H1 (cell line): Measurements from ENCODE around the gene RPP25L. TPM values are rescaled to one million over a fixed set of nuclear protein-coding genes. Genes with fewer than 3 reads are reported as not detected.

Experiments
- CTCF ChIA-PET: fragments of 300-600 bp; sonication (Branson Sonifier 250); formaldehyde crosslinking; loops from one replicate; lab custom pipeline; 2021; ENCODE audit not compliant: partially characterized antibody; lab: Charles Lee
- POLR2A ChIA-PET: fragments of 300-600 bp; sonication (Branson Sonifier 250); formaldehyde crosslinking; loops from one replicate; lab custom pipeline; 2021; ENCODE audit warnings: inconsistent platforms; ENCODE audit not compliant: partially characterized antibody; lab: Charles Lee
- DNase-seq, 2 experiments: peaks; one replicate each; pipeline versions ENCODE4 v3.0.0 to v3.0.0-alpha.2; 2010 to 2022; ENCODE audit warnings: low spot score in 2 of 2, low read depth in 1 of 2, mixed read lengths in 1 of 2
- FAIRE-seq: peaks from 2 replicates; lab custom pipeline; 2011; peaks lifted over from hg19 to GRCh38; lab: Jason Lieb, UNC
- H2AFZ ChIP-seq: 2 replicates; pipeline ENCODE4 v1.8.1; 2012; ENCODE audit warnings: low read length, inconsistent platforms
- H2AK5ac ChIP-seq: 2 replicates; pipeline ENCODE4 v1.6.1; 2013; ENCODE audit warnings: low read depth, low read length
- H2BK120ac ChIP-seq: replicated peaks from 2 replicates; pipeline ENCODE3; 2013; ENCODE audit warnings: low read depth, low read length, inconsistent platforms
- H2BK12ac ChIP-seq: 2 replicates; pipeline ENCODE4 v1.6.1; 2013; ENCODE audit warnings: low read depth, low read length
- H2BK15ac ChIP-seq: 2 replicates; pipeline ENCODE4 v1.6.1; 2013; ENCODE audit warnings: low read length
- H2BK20ac ChIP-seq: 2 replicates; pipeline ENCODE4 v1.6.1; 2013; ENCODE audit warnings: low read length
- H2BK5ac ChIP-seq: 2 replicates; pipeline ENCODE4 v1.6.1; 2013; ENCODE audit warnings: low read depth, low read length
- H3K14ac ChIP-seq: 2 replicates; pipeline ENCODE4 v1.6.1; 2013; ENCODE audit warnings: inconsistent platforms; ENCODE audit not compliant: insufficient read length
- H3K18ac ChIP-seq: 2 replicates; pipeline ENCODE4 v1.6.1; 2013; ENCODE audit warnings: low read length; ENCODE audit errors: extremely low read depth
- H3K23ac ChIP-seq: 2 replicates; pipeline ENCODE4 v1.6.1; 2013; ENCODE audit warnings: inconsistent platforms; ENCODE audit not compliant: insufficient read length
- H3K23me2 ChIP-seq: 2 replicates; pipeline ENCODE4 v1.6.1; 2013; ENCODE audit warnings: low read depth, low read length
- H3K27ac ChIP-seq: 2 replicates; pipeline ENCODE4 v1.6.1; 2011; ENCODE audit warnings: low read depth, low read length, inconsistent platforms
- H3K27me3 ChIP-seq, 4 experiments: replicated peaks in 1 of 4; 1 replicate in 1 of 4; 2 replicates in 3 of 4; pipeline versions ENCODE4 v1.6.1 to v1.8.1; 2011 to 2013; ENCODE audit warnings: low read length in 3 of 4, mild to moderate bottlenecking in 3 of 4, inconsistent platforms in 2 of 4, mixed read lengths in 2 of 4, moderate library complexity in 1 of 4; ENCODE audit not compliant: control insufficient read depth in 3 of 4, insufficient read depth in 3 of 4; ENCODE audit errors: extremely low read depth in 1 of 4
- H3K36me3 ChIP-seq, 4 experiments: 2 replicates each; pipeline versions ENCODE4 v1.6.1 to v1.8.1; 2011 to 2013; ENCODE audit warnings: mild to moderate bottlenecking in 4 of 4, low read length in 3 of 4, moderate library complexity in 2 of 4, control low read depth in 1 of 4, inconsistent platforms in 1 of 4; ENCODE audit not compliant: insufficient read depth in 4 of 4, control insufficient read depth in 2 of 4
- H3K4ac ChIP-seq: replicated peaks from 2 replicates; pipeline ENCODE3; 2013; ENCODE audit warnings: low read length, low read depth, mixed read lengths, inconsistent platforms; ENCODE audit not compliant: insufficient read length
- H3K4me1 ChIP-seq, 4 experiments: replicated peaks in 1 of 4; 1 replicate in 1 of 4; 2 replicates in 3 of 4; pipeline versions ENCODE4 v1.6.1 to v1.8.1; 2011 to 2013; ENCODE audit warnings: low read length in 3 of 4, inconsistent platforms in 2 of 4, mixed read lengths in 1 of 4; ENCODE audit not compliant: insufficient read depth in 4 of 4, control insufficient read depth in 3 of 4
- H3K4me2 ChIP-seq, 2 experiments: 2 replicates each; pipeline versions ENCODE4 v1.6.1 to v1.8.1; 2011 to 2013; ENCODE audit warnings: low read depth in 2 of 2, low read length in 2 of 2, control low read depth in 1 of 2, inconsistent platforms in 1 of 2, mild to moderate bottlenecking in 1 of 2; ENCODE audit not compliant: insufficient read depth in 1 of 2
- H3K4me3 ChIP-seq, 4 experiments: fragments of 200-600, 300-600 bp in 1 of 4; sonication (generic), shearing (Covaris generic), sonication (Bioruptor Twin) in 1 of 4; 2 replicates each; pipeline versions ENCODE4 v1.5.1 to v1.8.1; 2011 to 2016; ENCODE audit warnings: low read length in 4 of 4, low read depth in 3 of 4, control low read depth in 2 of 4, inconsistent platforms in 2 of 4, mild to moderate bottlenecking in 2 of 4, mixed read lengths in 1 of 4, moderate library complexity in 1 of 4; ENCODE audit not compliant: insufficient read depth in 2 of 4; ENCODE audit errors: extremely low read depth in 1 of 4
- H3K56ac ChIP-seq: replicated peaks from 2 replicates; pipeline ENCODE3; 2013; ENCODE audit warnings: low read depth, mild to moderate bottlenecking, mixed read lengths, low read length, inconsistent platforms; ENCODE audit not compliant: insufficient read length
- H3K79me1 ChIP-seq: 2 replicates; pipeline ENCODE4 v1.6.1; 2013; ENCODE audit warnings: low read depth, low read length, control low read depth
- H3K79me2 ChIP-seq, 2 experiments: 2 replicates each; pipeline versions ENCODE4 v1.6.1 to v1.8.1; 2012 to 2013; ENCODE audit warnings: low read length in 2 of 2, mild to moderate bottlenecking in 2 of 2, inconsistent platforms in 1 of 2; ENCODE audit not compliant: insufficient read depth in 2 of 2, control insufficient read depth in 1 of 2
- H3K9ac ChIP-seq, 4 experiments: replicated peaks in 1 of 4; 1 replicate in 1 of 4; 2 replicates in 3 of 4; pipeline versions ENCODE4 v1.6.1 to v1.8.1; 2011 to 2013; ENCODE audit warnings: low read depth in 3 of 4, low read length in 3 of 4, control low read depth in 2 of 4, mild to moderate bottlenecking in 2 of 4, moderate library complexity in 2 of 4, inconsistent platforms in 1 of 4; ENCODE audit errors: extremely low read depth in 1 of 4
- H3K9me3 ChIP-seq, 2 experiments: 2 replicates each; pipeline versions ENCODE4 v1.6.1 to v1.8.1; 2012 to 2013; ENCODE audit warnings: mild to moderate bottlenecking in 2 of 2, moderate library complexity in 2 of 2, control low read depth in 1 of 2, inconsistent platforms in 1 of 2, low read depth in 1 of 2, low read length in 1 of 2, mixed read lengths in 1 of 2; ENCODE audit not compliant: insufficient read depth in 2 of 2
- H4K20me1 ChIP-seq, 2 experiments: replicated peaks in 1 of 2; 2 replicates each; pipeline versions ENCODE3 to v1.8.1; 2011 to 2013; ENCODE audit warnings: inconsistent platforms in 2 of 2, low read length in 2 of 2, mild to moderate bottlenecking in 1 of 2; ENCODE audit not compliant: insufficient read depth in 2 of 2, control insufficient read depth in 1 of 2
- H4K5ac ChIP-seq: 2 replicates; pipeline ENCODE4 v1.6.1; 2013; ENCODE audit warnings: low read length, low read depth, mixed read lengths, inconsistent platforms; ENCODE audit not compliant: insufficient read length
- H4K8ac ChIP-seq: 2 replicates; pipeline ENCODE4 v1.8.0; 2013; ENCODE audit warnings: mild to moderate bottlenecking, moderate library complexity, low read length, inconsistent platforms; ENCODE audit not compliant: insufficient read depth; ENCODE audit errors: extremely low read depth
- H4K91ac ChIP-seq: replicated peaks from 2 replicates; pipeline ENCODE3; 2013; ENCODE audit warnings: low read length, mixed read lengths, inconsistent platforms; ENCODE audit not compliant: insufficient read length
- CTCF ChIP-seq, 3 experiments: IDR thresholded peaks; 1 replicate in 2 of 3; 2 replicates in 1 of 3; pipeline versions ENCODE4 v1.5.1 to v1.6.1; 2011; ENCODE audit warnings: low read length in 3 of 3, mild to moderate bottlenecking in 3 of 3, inconsistent platforms in 2 of 3, low read depth in 1 of 3, moderate library complexity in 1 of 3; ENCODE audit not compliant: insufficient read depth in 1 of 3; ENCODE audit errors: control extremely low read depth in 1 of 3
- HDAC2 ChIP-seq, 2 experiments: fragments of 300-600 bp in 1 of 2; sonication (generic) in 1 of 2; IDR thresholded peaks; 2 replicates each; pipeline ENCODE4 v1.6.1; 2011 to 2012; ENCODE audit warnings: low read depth in 2 of 2, low read length in 2 of 2, mild to moderate bottlenecking in 2 of 2, moderate library complexity in 2 of 2, borderline replicate concordance in 1 of 2, inconsistent platforms in 1 of 2
- WGBS, 2 experiments: shearing (Covaris generic) in 1 of 2; methylation state at CpG; one replicate each; pipeline versions ENCODE4 v1.1.6 to v1.1.7; 2013 to 2015; ENCODE audit warnings: low lambda C conversion rate in 2 of 2, mixed read lengths in 2 of 2, inconsistent platforms in 1 of 2, low coverage in 1 of 2, missing lambda C conversion rate in 1 of 2; ENCODE audit not compliant: insufficient replicate concordance in 2 of 2, insufficient coverage in 1 of 2, insufficient read length in 1 of 2; ENCODE audit errors: extremely low coverage in 1 of 2, missing lambda C conversion rate in 1 of 2; 5-methylcytosine and 5-hydroxymethylcytosine counted together
- polyA plus RNA-seq, 7 experiments: library from polyadenylated mRNA; depleted of rRNA in 3 of 7; stranded (reverse) in 5 of 7; unstranded in 2 of 7; fragments of >200 nt in 5 of 7; fragments of 200-250 nt in 2 of 7; gene quantifications; 1 replicate in 5 of 7; 2 replicates in 1 of 7; 4 replicates in 1 of 7; pipeline versions ENCODE4 v1.2.1 to v1.2.3, GENCODE V29; 2011 to 2013; ENCODE audit warnings: missing spikeins in 2 of 7, mixed read lengths in 2 of 7
- total RNA-seq: library from RNA; stranded (reverse); fragmentation: NEBNext Ultra II Directional; extraction: Animal tissue kit (Norgen Biotek cat#: 25700); gene quantifications from 2 replicates; pipeline ENCODE4 v1.2.1, GENCODE V29; 2021

The RPP25L gene
- total and polyA plus RNA-seq, 2 of the 8 experiments (the other 6 are each of a cell fraction or from before 2014, with no cell fraction given): 21.6 to 75.0 TPM

GRCh38 chr9:34576597-34577399 lies 35.1 kb downstream of the RPP25L start:
- peaks cover 21 to 68% (median 57%) of the 10 kb centered on the region in 4 experiments for H3K27me3 ChIP-seq
- DNase-seq (no peak), FAIRE-seq (no peak)
- H2BK5ac ChIP-seq: no peak overlapping the region
- no peak overlapping the region for H3K14ac ChIP-seq
- no peak overlapping the region for H2BK120ac ChIP-seq
- H3K18ac ChIP-seq: peak overlapping the region; percentile 62; the same call in 1 of the 2 replicates
- H4K20me1 ChIP-seq: peaks cover 0 to 5% of the 10 kb centered on the region in 2 experiments
- H3K23me2 ChIP-seq: peaks cover 19% of the 10 kb centered on the region; the same call in 1 of the 2 replicates
- ChIA-PET POLR2A (interaction anchor here (1.2 to 5.6 kb wide), 6 partner anchors 11 to 52 kb away, joined by 3 to 36 read pairs (median 4); partner anchors contain the start of genes ARID3C and CNTFR), CTCF (interaction anchor here (0.7 to 13.8 kb wide), 11 partner anchors 9 to 82 kb away, joined by 3 to 241 read pairs (median 7); partner anchors contain the start of gene CNTFR)
- no peaks in the 10 kb centered on the region for H3K9me3 ChIP-seq
- no peak for TF ChIP-seq HDAC2 (IDR thresholded peaks at IDR 0.05; ENCODE audit: borderline replicate concordance in 1 of 2, low read depth in 2 of 2, low read length in 2 of 2)
- peak in 2 of 3 experiments; percentile 6 to 10; a peak in 2 of 4 replicates for TF ChIP-seq CTCF (IDR thresholded peaks at IDR 0.05; ENCODE audit: control extremely low read depth in 1 of 3, insufficient read depth in 1 of 3, low read depth in 1 of 3, low read length in 3 of 3)
- H3K4me1 ChIP-seq: peaks cover 12 to 46% (median 32%) of the 10 kb centered on the region in 4 experiments
- peak overlapping the region; percentile 44 for H3K4ac ChIP-seq
- H4K91ac ChIP-seq: peak overlapping the region; percentile 46
- H3K4me3 ChIP-seq: peak overlapping the region in 3 of 4 experiments; percentile 14 to 55 (median 19); a peak in 4 of 8 replicates
- peak overlapping the region; percentile 61; the same call in 1 of the 2 replicates for H2BK15ac ChIP-seq
- no peaks in the 10 kb centered on the region for H3K79me1 ChIP-seq
- peak overlapping the region; percentile 50; the same call in 1 of the 2 replicates for H2BK12ac ChIP-seq
- no peaks in the 10 kb centered on the region for H3K36me3 ChIP-seq
- H2AK5ac ChIP-seq: no peak overlapping the region
- no peak overlapping the region for H3K27ac ChIP-seq
- H2AFZ ChIP-seq: no peak overlapping the region
- no peak overlapping the region for H4K5ac ChIP-seq
- no peak overlapping the region for H3K23ac ChIP-seq
- no peaks in the 10 kb centered on the region for H3K79me2 ChIP-seq
- no peak overlapping the region for H4K8ac ChIP-seq
- WGBS, 2 experiments: 32% methylated on average over 13 of the region's 14 CpGs; no CpG with 5 or more reads in 1 of the 2 experiments
- H3K4me2 ChIP-seq: peak overlapping the region; percentile 84
- H2BK20ac ChIP-seq: no peak overlapping the region
- H3K56ac ChIP-seq: no peak overlapping the region
- no peak overlapping the region for H3K9ac ChIP-seq
